Glutamatergic neuron (in vitro differentiated cells): ENCODE results near the gene ARMH2. TPM values are rescaled to one million over a fixed set of nuclear protein-coding genes. Genes with fewer than 3 reads are reported as not detected.

Experiments
- DNase-seq: peaks from one replicate; pipeline ENCODE4 v3.0.0; 2022
- H3K27ac Mint-ChIP-seq: one replicate; pipeline ENCODE4 v1.8.0; 2020; ENCODE audit warnings: mild to moderate bottlenecking, mixed read lengths, inconsistent platforms; ENCODE audit not compliant: unreplicated experiment
- H3K27me3 Mint-ChIP-seq: one replicate; pipeline ENCODE4 v1.8.0; 2020; ENCODE audit warnings: mild to moderate bottlenecking, moderate library complexity, mixed read lengths, inconsistent platforms; ENCODE audit not compliant: unreplicated experiment
- H3K36me3 Mint-ChIP-seq: one replicate; pipeline ENCODE4 v1.8.0; 2020; ENCODE audit warnings: mild to moderate bottlenecking, mixed read lengths, inconsistent platforms; ENCODE audit not compliant: unreplicated experiment
- H3K4me1 Mint-ChIP-seq: one replicate; pipeline ENCODE4 v1.8.0; 2020; ENCODE audit warnings: mild to moderate bottlenecking, low read depth, mixed read lengths, inconsistent platforms; ENCODE audit not compliant: unreplicated experiment
- H3K4me3 Mint-ChIP-seq: one replicate; pipeline ENCODE4 v1.8.0; 2020; ENCODE audit warnings: mild to moderate bottlenecking, mixed read lengths, inconsistent platforms; ENCODE audit not compliant: unreplicated experiment
- H3K9me3 Mint-ChIP-seq: one replicate; pipeline ENCODE4 v1.8.0; 2020; ENCODE audit warnings: mild to moderate bottlenecking, moderate library complexity, mixed read lengths, inconsistent platforms; ENCODE audit not compliant: unreplicated experiment
- total RNA-seq: library from RNA; stranded (reverse); fragmentation: NEBNext Ultra II Directional; extraction: Animal tissue kit (Norgen Biotek cat#: 25700); gene quantifications from one replicate; pipeline ENCODE4 v1.2.1, GENCODE V29; 2021; ENCODE audit not compliant: unreplicated experiment
- TF ChIP-seq, protein P1 (sequence below): fragments of 200-600 bp; sonication (generic); IDR thresholded peaks from one replicate; pipeline ENCODE4 v1.5.0; 2021; ENCODE audit not compliant: partially characterized antibody, unreplicated experiment

ARMH2 gene
- total RNA-seq, 1 donor from 2014 or later = 0.54 TPM

DNA sequence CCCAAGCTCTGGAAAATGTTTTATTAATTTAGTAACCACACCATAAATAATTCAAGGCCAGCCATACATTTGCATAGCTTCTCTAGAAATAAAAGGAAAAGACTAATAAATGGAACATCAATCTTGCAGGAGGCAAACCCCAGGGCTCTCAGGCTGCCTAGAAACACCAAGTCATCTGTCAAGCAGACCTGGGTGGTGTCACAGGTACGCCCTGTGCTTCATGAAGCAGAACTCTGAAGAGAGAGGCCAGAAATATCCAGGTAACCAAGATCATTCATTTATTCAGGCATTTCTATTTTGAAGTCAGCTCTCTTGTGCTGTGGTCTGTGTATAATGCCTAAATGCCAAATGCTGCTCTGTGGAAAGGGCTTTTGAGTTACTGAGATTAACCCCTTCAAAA lies 45.3 kb upstream of the ARMH2 start:
- Mint-ChIP-seq H3K36me3 (peaks cover 17% of the 10 kb centered on the region), H3K4me3 (no peak overlapping the region), H3K9me3 (peaks cover 4% of the 10 kb centered on the region), H3K27me3 (peaks cover 4% of the 10 kb centered on the region), H3K4me1 (no peaks in the 10 kb centered on the region), H3K27ac (no peak overlapping the region)
- TF ChIP-seq, protein P1, sequence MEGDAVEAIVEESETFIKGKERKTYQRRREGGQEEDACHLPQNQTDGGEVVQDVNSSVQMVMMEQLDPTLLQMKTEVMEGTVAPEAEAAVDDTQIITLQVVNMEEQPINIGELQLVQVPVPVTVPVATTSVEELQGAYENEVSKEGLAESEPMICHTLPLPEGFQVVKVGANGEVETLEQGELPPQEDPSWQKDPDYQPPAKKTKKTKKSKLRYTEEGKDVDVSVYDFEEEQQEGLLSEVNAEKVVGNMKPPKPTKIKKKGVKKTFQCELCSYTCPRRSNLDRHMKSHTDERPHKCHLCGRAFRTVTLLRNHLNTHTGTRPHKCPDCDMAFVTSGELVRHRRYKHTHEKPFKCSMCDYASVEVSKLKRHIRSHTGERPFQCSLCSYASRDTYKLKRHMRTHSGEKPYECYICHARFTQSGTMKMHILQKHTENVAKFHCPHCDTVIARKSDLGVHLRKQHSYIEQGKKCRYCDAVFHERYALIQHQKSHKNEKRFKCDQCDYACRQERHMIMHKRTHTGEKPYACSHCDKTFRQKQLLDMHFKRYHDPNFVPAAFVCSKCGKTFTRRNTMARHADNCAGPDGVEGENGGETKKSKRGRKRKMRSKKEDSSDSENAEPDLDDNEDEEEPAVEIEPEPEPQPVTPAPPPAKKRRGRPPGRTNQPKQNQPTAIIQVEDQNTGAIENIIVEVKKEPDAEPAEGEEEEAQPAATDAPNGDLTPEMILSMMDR = no peak
- no peak for DNase-seq

DNA sequence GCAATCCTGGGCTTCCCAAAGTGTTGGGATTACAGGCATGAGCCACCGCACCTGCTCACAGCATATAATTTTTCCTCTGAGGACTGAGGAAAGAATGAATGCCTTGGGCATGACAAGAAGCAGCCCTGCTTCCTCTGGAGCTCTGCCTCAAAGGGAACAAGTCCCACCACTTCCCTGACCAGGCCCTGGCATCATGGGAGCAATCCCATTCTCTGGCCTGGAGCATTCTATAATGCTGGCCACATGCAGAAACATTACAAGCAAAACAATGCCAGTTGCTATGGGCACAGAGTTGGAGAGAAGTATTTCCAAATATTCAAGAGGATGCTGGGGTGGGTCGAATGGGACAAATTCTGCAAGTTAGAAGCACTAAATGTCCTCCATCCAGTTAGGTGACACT lies 41.5 kb upstream of the ARMH2 start:
- TF ChIP-seq, protein P1 = no peak
- Mint-ChIP-seq H3K27me3 (peaks cover 4% of the 10 kb centered on the region), H3K4me1 (no peaks in the 10 kb centered on the region), H3K9me3 (peaks cover 2% of the 10 kb centered on the region), H3K4me3 (no peak overlapping the region), H3K27ac (no peak overlapping the region), H3K36me3 (peaks cover 9% of the 10 kb centered on the region)
- DNase-seq = no peak

DNA sequence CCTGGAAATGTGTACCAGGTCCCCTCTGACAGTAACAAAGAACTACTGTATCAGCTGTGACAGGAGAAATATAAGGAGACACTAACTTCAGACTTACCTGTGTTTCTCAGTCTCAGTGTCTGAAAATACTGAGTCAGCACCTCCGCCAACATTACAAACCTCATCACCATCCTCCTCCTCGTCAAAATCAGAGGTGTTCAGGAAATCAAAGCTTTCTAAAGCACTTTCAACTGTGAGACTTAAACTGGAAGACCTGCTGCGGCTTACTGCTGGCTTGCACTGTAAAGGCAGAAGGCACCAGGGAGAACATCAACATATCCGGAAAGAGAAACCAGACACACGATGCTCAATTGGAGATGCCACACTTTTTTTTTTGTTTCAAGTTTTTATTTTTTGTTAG lies 40.3 kb upstream of the ARMH2 start:
- TF ChIP-seq, protein P1 = no peak
- DNase-seq = no peak
- Mint-ChIP-seq H3K9me3 (peaks cover 2% of the 10 kb centered on the region), H3K4me3 (no peak overlapping the region), H3K4me1 (no peaks in the 10 kb centered on the region), H3K27me3 (peaks cover 4% of the 10 kb centered on the region), H3K27ac (no peak overlapping the region), H3K36me3 (peaks cover 7% of the 10 kb centered on the region)

DNA sequence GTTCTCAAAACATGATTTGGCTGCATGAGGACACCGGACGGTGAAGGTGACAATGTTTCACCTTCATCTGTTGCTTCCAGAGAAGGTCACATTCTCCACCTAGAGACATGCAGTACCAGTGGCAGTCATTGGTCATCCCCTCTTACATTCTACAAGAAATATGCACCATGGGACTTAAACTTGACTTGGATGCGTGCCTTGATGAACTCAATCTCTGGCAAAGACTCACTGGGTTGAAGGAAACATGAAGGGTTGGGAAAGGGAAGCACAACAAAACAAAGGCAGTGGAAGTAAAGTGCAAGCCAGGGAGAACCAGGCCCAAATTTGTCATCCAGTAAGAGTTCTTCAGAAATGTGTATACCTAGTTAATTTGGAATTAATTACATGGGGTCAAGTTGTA lies 39.4 kb upstream of the ARMH2 start:
- Mint-ChIP-seq H3K36me3 (peaks cover 5% of the 10 kb centered on the region), H3K27me3 (no peaks in the 10 kb centered on the region), H3K4me1 (no peaks in the 10 kb centered on the region), H3K4me3 (no peak overlapping the region), H3K9me3 (peaks cover 2% of the 10 kb centered on the region), H3K27ac (no peak overlapping the region)
- TF ChIP-seq, protein P1 = no peak
- DNase-seq = no peak

DNA sequence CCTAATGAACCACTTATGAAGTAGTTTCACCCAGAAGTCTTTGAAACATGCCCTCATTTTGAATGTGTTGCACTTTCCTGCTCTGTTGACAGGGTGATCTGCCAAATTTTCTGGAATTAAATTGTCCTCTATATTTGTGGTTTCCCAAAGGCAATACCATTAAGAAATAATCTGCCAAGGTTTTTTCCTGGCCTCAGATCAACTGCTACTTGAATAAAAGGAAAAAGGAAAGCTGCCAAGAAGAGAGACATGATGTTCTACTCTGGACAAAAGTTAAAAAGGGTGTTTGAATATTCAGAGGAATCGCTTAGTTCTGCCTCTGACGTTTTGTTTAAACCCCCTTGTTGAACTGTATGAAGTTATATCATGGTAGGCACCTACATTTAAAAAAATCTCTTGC lies 37.4 kb upstream of the ARMH2 start:
- Mint-ChIP-seq H3K27me3 (no peaks in the 10 kb centered on the region), H3K4me1 (no peaks in the 10 kb centered on the region), H3K36me3 (peaks cover 5% of the 10 kb centered on the region), H3K27ac (no peak overlapping the region), H3K4me3 (no peak overlapping the region), H3K9me3 (peaks cover 2% of the 10 kb centered on the region)
- TF ChIP-seq, protein P1 = no peak
- DNase-seq = no peak
